HepG2 (cell line): ENCODE data around the gene MALRD1.

Experiments
- BHLHE40 ChIP-seq: IDR thresholded peaks from 2 replicates; pipeline ENCODE4 v1.6.1; 2011; ENCODE audit warnings: low read length, improper control_type of control experiment
- CHD2 ChIP-seq: IDR thresholded peaks from 2 replicates; pipeline ENCODE4 v1.6.1; 2011; ENCODE audit warnings: low read depth, low read length, improper control_type of control experiment
- JUN ChIP-seq: sonication (generic); formaldehyde crosslinking; IDR thresholded peaks from 2 replicates; pipeline ENCODE4 v1.4.0; 2020; ENCODE audit warnings: mild to moderate bottlenecking, missing genetic modification reagents
- MYC ChIP-seq: sonication (generic); formaldehyde crosslinking; IDR thresholded peaks from 2 replicates; pipeline ENCODE4 v1.9.0; 2021; ENCODE audit warnings: missing genetic modification reagents, borderline replicate concordance
- NONO ChIP-seq, 2 experiments: fragments of 450-650 bp in 1 of 2; sonication (generic) in 1 of 2; formaldehyde crosslinking in 1 of 2; IDR thresholded peaks in 1 of 2; conservative IDR thresholded peaks in 1 of 2; 2 replicates each; pipeline versions ENCODE4 v1.6.1 to v1.8.0; 2017 to 2022; ENCODE audit warnings: mild to moderate bottlenecking in 1 of 2, missing genetic modification reagents in 1 of 2, moderate library complexity in 1 of 2
- POLR2A ChIP-seq, 2 experiments: IDR thresholded peaks; 2 replicates each; pipeline ENCODE4 v1.6.1; 2011; ENCODE audit warnings: low read depth in 2 of 2, low read length in 2 of 2, mild to moderate bottlenecking in 1 of 2, moderate library complexity in 1 of 2; ENCODE audit not compliant: insufficient read depth in 1 of 2
- ZNF136 ChIP-seq: sonication (generic); formaldehyde crosslinking; IDR thresholded peaks from 2 replicates; pipeline ENCODE4 v1.8.1; 2022; ENCODE audit warnings: low read depth, mild to moderate bottlenecking, moderate library complexity, missing genetic modification reagents
- TF ChIP-seq, protein P1 (sequence below): sonication (generic); formaldehyde crosslinking; IDR thresholded peaks from 2 replicates; pipeline ENCODE4 v1.4.0; 2020; ENCODE audit warnings: missing genetic modification reagents
- TF ChIP-seq, protein P2 (sequence below): sonication (generic); formaldehyde crosslinking; IDR thresholded peaks from 2 replicates; pipeline ENCODE4 v1.5.0; 2020; ENCODE audit warnings: mild to moderate bottlenecking, missing genetic modification reagents, moderate library complexity

DNA sequence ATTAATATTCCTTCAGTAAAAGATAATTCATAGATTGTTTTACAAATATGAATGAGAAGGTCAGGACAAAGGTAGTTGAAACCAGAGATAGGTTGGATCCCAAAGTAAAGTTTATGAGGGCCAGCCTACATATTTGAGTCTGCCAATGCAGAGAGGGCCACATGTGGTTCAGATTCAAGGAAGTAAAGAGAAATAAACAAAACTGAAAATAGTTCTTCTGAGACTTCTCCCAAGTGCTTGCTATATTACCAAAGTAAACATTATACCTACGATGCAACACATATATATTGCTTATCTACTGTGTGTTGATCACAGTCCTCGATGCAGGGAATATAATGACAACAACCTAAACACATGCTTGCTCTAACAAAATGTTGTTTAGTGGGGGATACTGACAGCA, 109.8 kb downstream of the MALRD1 start:
- TF ChIP-seq POLR2A (IDR thresholded peaks at IDR 0.05; ENCODE audit: insufficient read depth in 1 of 2, low read depth in 2 of 2, low read length in 2 of 2) (no peak), ZNF136 (CRISPR knock-in tag) (no peak), MYC (CRISPR knock-in tag) (no peak), CHD2 (no peak), NONO (IDR thresholded peaks at IDR 0.05) (no peak), NONO (CRISPR knock-in tag; conservative IDR thresholded peaks at IDR 0.05) (no peak), BHLHE40 (no peak), JUN (CRISPR knock-in tag) (no peak)
- TF ChIP-seq, protein P1, sequence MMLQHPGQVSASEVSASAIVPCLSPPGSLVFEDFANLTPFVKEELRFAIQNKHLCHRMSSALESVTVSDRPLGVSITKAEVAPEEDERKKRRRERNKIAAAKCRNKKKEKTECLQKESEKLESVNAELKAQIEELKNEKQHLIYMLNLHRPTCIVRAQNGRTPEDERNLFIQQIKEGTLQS (CRISPR knock-in tag), result no peak
- TF ChIP-seq, protein P2, sequence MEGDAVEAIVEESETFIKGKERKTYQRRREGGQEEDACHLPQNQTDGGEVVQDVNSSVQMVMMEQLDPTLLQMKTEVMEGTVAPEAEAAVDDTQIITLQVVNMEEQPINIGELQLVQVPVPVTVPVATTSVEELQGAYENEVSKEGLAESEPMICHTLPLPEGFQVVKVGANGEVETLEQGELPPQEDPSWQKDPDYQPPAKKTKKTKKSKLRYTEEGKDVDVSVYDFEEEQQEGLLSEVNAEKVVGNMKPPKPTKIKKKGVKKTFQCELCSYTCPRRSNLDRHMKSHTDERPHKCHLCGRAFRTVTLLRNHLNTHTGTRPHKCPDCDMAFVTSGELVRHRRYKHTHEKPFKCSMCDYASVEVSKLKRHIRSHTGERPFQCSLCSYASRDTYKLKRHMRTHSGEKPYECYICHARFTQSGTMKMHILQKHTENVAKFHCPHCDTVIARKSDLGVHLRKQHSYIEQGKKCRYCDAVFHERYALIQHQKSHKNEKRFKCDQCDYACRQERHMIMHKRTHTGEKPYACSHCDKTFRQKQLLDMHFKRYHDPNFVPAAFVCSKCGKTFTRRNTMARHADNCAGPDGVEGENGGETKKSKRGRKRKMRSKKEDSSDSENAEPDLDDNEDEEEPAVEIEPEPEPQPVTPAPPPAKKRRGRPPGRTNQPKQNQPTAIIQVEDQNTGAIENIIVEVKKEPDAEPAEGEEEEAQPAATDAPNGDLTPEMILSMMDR (CRISPR knock-in tag), result no peak
